Stimulated activated CD8-positive, alpha-beta memory T cell treated with anti-CD3 and anti-CD28 coated beads, Interleukin-4, amount 100 ng/mL, for 1 hour (primary cell): ENCODE measurements around the gene HIC1.

Source experiments
- DNase-seq, 2 donors: peaks; one replicate each; pipeline ENCODE4 v3.0.0-alpha.2; 2020; ENCODE audit warnings: low read depth in 2 of 2, low spot score in 1 of 2

Gene HIC1

GRCh38 chr17:2101448-2102257 is 46.8 kb downstream of the HIC1 start:
- DNase-seq: no peak

- DNase-seq: no peak
These were observed 48.3 kb downstream of the HIC1 start for GRCh38 chr17:2102931-2103809.

- DNase-seq: no peak
These were observed 50.8 kb downstream of the HIC1 start for GRCh38 chr17:2105663-2106062.

GRCh38 chr17:2106308-2106955 is 51.5 kb downstream of the HIC1 start:
- no peak for DNase-seq

- DNase-seq: no peak
These were observed 52.1 kb downstream of the HIC1 start for GRCh38 chr17:2107050-2107449.

GRCh38 chr17:2107506-2107905 is 52.6 kb downstream of the HIC1 start:
- no peak for DNase-seq

- no peak for DNase-seq
These were observed 53.3 kb downstream of the HIC1 start for GRCh38 chr17:2108170-2108569.

- DNase-seq: no peak
These were observed 55.5 kb downstream of the HIC1 start for GRCh38 chr17:2110436-2110835.

GRCh38 chr17:2111691-2112090 is 56.8 kb downstream of the HIC1 start:
- DNase-seq: no peak
